Thymus (tissue), 11 donors: ENCODE data around the gene TAAR6. TPM values are rescaled to one million over a fixed set of nuclear protein-coding genes. Genes with fewer than 3 reads are reported as not detected.

ENCODE experiments used
- DNase-seq, 9 donors: peaks; one replicate each; pipeline ENCODE4 v3.0.0-alpha.2; 2013; ENCODE audit warnings: low spot score in 9 of 9, low read depth in 6 of 9, missing footprints in 1 of 9
- H3K27ac ChIP-seq, 2 donors: one replicate each; pipeline ENCODE4 v1.5.1; 2013; ENCODE audit warnings: control low read depth in 1 of 2, low read depth in 1 of 2, low read length in 1 of 2, mild to moderate bottlenecking in 1 of 2, moderate library complexity in 1 of 2
- H3K27me3 ChIP-seq, 2 donors: one replicate each; pipeline ENCODE4 v1.5.1; 2013; ENCODE audit warnings: low read length in 1 of 2; ENCODE audit not compliant: control insufficient read depth in 2 of 2, insufficient read depth in 1 of 2
- H3K36me3 ChIP-seq, 2 donors: one replicate each; pipeline ENCODE4 v1.5.1; 2013; ENCODE audit warnings: low read length in 1 of 2, mild to moderate bottlenecking in 1 of 2, moderate library complexity in 1 of 2; ENCODE audit not compliant: control insufficient read depth in 2 of 2, insufficient read depth in 2 of 2
- H3K4me1 ChIP-seq, 2 donors: one replicate each; pipeline ENCODE4 v1.5.1; 2013; ENCODE audit warnings: low read length in 2 of 2; ENCODE audit not compliant: control insufficient read depth in 2 of 2, insufficient read depth in 2 of 2
- H3K4me3 ChIP-seq, 2 donors: one replicate each; pipeline ENCODE4 v1.5.1; 2013; ENCODE audit warnings: low read length in 2 of 2, control low read depth in 1 of 2, mild to moderate bottlenecking in 1 of 2
- H3K9me3 ChIP-seq, 2 donors: one replicate each; pipeline ENCODE4 v1.5.1; 2013; ENCODE audit warnings: low read length in 1 of 2, mild to moderate bottlenecking in 1 of 2; ENCODE audit not compliant: control insufficient read depth in 2 of 2, insufficient read depth in 1 of 2
- WGBS: extraction: QIAGEN DNeasy Blood & Tissue Kit; methylation state at CpG from one replicate; pipeline ENCODE4 v1.1.7; 2013; 5-methylcytosine and 5-hydroxymethylcytosine counted together
- polyA plus RNA-seq: library from polyadenylated mRNA; stranded (reverse); fragments of 200-250 nt; gene quantifications from one replicate; pipeline ENCODE4 v1.2.3, GENCODE V29; 2013
- total RNA-seq: library from RNA; stranded (reverse); fragments of 120-200 nt; gene quantifications from one replicate; pipeline ENCODE4 v1.2.4, GENCODE V29; 2013
- donor health status: healthy.

TAAR6 gene
- total and polyA plus RNA-seq, 2 donors = not detected

DNA sequence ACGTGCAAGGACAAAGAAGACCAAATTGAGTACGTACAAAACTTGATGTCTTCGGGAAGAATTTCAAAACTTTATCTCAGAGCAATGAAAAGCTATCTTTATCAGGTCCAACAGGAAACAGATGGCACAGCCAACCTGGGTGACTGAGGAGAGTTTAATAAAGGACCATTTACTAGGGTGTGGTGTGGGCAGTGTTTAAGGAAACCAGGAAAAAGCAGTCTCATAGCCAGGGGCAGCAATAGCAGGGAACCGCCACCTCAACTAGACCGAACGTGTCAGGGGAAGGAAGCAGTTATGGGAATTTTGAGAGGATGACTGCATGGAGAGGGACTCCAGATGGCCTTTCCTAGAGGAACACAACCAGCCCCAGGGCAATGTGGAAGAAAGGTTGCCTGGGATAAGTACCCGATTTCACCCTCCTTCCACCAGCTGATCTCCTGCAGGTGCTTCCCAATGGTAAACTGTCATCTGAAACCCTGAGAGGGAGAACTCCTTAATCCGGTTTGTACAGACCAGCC is 34.6 kb downstream of the TAAR6 start:
- Histone ChIP-seq H3K9me3 (peaks cover 0 to 7% of the 10 kb centered on the region in 2 donors), H3K36me3 (no peaks in the 10 kb centered on the region), H3K27ac (no peak overlapping the region), H3K4me3 (no peak overlapping the region), H3K27me3 (no peaks in the 10 kb centered on the region), H3K4me1 (no peaks in the 10 kb centered on the region)
- WGBS = 91% methylated on average over 8 of the region's 8 CpGs
- no peak for DNase-seq

DNA sequence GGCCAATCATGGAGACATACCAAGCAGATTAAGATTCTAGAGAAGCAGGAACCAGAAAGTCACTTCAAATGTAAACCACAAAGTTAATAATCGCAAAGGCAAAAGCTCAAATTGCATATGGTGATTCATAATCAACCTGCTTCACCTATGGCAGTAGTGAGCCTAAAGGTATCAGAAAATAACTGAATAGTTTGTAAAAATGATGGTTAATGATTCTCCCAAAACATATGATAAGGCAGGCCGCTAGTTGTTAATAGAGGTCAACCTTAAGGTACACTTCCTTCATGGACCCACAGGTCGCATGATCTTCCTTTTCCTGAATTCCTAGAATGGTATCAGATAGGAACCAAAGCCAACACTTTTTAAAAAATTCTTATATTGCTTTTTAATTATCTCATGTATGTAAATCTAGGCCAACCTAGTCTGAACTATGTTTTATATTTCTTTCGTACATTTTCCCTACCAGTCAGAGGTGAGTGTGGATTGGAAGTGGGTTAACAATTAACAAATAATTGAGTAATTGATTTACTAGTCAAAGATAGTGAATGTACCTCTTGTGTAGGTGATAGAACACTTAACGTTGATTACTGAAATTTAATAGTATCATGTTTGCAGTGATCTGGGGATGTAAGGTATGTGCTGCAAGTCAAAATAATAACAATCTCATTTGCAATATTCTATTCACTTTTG is 37.6 kb downstream of the TAAR6 start:
- Histone ChIP-seq H3K4me1 (no peaks in the 10 kb centered on the region), H3K9me3 (no peaks in the 10 kb centered on the region), H3K4me3 (no peak overlapping the region), H3K27ac (no peak overlapping the region), H3K36me3 (no peaks in the 10 kb centered on the region), H3K27me3 (no peaks in the 10 kb centered on the region)
- 94% methylated on average over 5 of the region's 5 CpGs for WGBS
- DNase-seq = no peak

DNA sequence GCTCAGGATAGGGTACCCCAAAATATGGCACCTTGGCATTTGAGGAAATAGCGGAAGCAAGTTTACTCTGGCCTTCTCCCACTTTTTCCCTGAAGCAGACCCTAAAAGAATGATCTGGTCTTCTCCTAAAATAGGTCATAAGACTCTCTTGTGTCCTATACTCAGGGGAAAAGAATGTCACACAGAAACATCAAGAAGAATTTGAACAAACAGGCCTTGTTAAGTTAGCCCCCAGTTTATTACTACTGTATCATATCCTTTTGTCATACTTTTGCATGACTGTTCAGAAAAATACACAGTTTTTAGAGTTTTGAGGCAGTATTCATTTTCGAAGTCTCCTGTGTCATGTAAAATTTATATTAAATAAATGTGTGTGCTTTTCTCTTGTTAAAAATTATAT is 41.5 kb downstream of the TAAR6 start:
- Histone ChIP-seq H3K4me3 (no peak overlapping the region), H3K27me3 (no peaks in the 10 kb centered on the region), H3K36me3 (no peaks in the 10 kb centered on the region), H3K4me1 (no peaks in the 10 kb centered on the region), H3K9me3 (no peaks in the 10 kb centered on the region), H3K27ac (no peak overlapping the region)
- DNase-seq = no peak
- 97% methylated on average over 2 of the region's 2 CpGs for WGBS

GRCh38 chr6:132612449-132613108 is 42.5 kb downstream of the TAAR6 start:
- H3K9me3 ChIP-seq = no peaks in the 10 kb centered on the region
- no peaks in the 10 kb centered on the region for H3K4me1 ChIP-seq
- H3K4me3 ChIP-seq = no peak overlapping the region
- DNase-seq = no peak
- no peaks in the 10 kb centered on the region for H3K36me3 ChIP-seq
- no peak overlapping the region for H3K27ac ChIP-seq
- WGBS = 72% methylated on average over 4 of the region's 4 CpGs
- H3K27me3 ChIP-seq = no peaks in the 10 kb centered on the region

DNA sequence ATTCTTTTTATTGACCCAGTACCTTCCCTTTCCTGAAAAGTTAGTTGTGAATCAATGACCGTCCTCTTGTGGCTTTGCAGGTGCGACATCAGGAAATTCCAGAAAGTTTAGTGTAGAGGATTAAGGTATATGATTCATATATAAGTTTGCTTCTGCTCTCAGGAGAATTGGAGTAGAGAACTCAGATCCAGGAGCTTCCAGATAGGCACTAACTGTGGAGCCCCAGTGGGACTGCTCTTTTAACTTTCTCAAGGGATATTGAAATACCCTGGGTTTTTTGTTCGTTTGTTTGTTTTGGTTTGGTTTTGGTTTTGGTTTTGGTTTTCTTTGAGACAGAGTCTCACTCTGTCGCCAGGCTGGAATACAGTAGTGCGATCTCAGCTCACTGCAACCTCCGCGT is 44.4 kb downstream of the TAAR6 start:
- no peak overlapping the region for H3K27ac ChIP-seq
- DNase-seq = no peak

DNA sequence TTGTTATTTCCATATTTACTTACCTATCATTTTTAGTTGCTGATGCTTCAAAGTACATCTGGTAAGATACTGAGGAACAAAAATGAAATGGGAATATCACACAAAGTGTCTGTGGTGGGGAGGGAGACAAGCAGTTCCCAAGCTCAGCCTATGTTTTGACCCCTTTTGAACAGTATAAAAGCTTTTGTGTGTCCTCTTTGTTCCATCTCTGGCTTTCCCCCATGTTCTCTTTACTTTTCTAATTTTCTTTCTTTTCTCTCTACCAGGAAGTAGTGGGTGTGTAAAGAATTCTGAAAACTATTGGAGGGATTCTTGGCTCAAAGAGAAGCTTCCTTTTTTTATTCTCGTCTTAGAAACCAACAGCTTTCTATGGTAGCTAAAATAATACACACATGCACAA is 46.6 kb downstream of the TAAR6 start:
- Histone ChIP-seq H3K4me1 (no peaks in the 10 kb centered on the region), H3K9me3 (no peaks in the 10 kb centered on the region), H3K4me3 (no peak overlapping the region), H3K27ac (no peak overlapping the region), H3K27me3 (no peaks in the 10 kb centered on the region), H3K36me3 (no peaks in the 10 kb centered on the region)
- DNase-seq = no peak
- WGBS = 59% methylated on average over 1 of the region's 1 CpG

More for the DNA sequence above, 44.4 kb downstream of the TAAR6 start:
- Histone ChIP-seq H3K4me3 (no peak overlapping the region), H3K36me3 (no peaks in the 10 kb centered on the region), H3K27me3 (no peaks in the 10 kb centered on the region), H3K4me1 (no peaks in the 10 kb centered on the region), H3K9me3 (no peaks in the 10 kb centered on the region)
- 80% methylated on average over 6 of the region's 7 CpGs for WGBS

Other genes with a start within 250 kb of the TAAR6 start
- gene MOXD1, start 168.8 kb upstream of the TAAR6 start, total RNA-seq = 1.9 TPM
- gene MOXD1, start 168.8 kb upstream of the TAAR6 start, polyA plus RNA-seq = 3.2 TPM
- gene STX7, start 57.2 kb upstream of the TAAR6 start, total RNA-seq = 20.3 TPM
- 13.3 TPM for gene STX7, start 57.2 kb upstream of the TAAR6 start, polyA plus RNA-seq
- not detected for gene TAAR9, start 32.0 kb upstream of the TAAR6 start, total RNA-seq
- not detected for gene TAAR9, start 32.0 kb upstream of the TAAR6 start, polyA plus RNA-seq
- not detected for gene TAAR8, start 17.6 kb upstream of the TAAR6 start, total RNA-seq
- not detected for gene TAAR8, start 17.6 kb upstream of the TAAR6 start, polyA plus RNA-seq
- gene TAAR5, start 19.4 kb downstream of the TAAR6 start, total RNA-seq = not detected
- gene TAAR5, start 19.4 kb downstream of the TAAR6 start, polyA plus RNA-seq = 0.05 TPM
- not detected for gene TAAR2, start 54.0 kb downstream of the TAAR6 start, total RNA-seq
- gene TAAR2, start 54.0 kb downstream of the TAAR6 start, polyA plus RNA-seq = not detected
- 0.05 TPM for gene TAAR1, start 88.9 kb downstream of the TAAR6 start, total RNA-seq
- not detected for gene TAAR1, start 88.9 kb downstream of the TAAR6 start, polyA plus RNA-seq
- gene VNN1, start 143.7 kb downstream of the TAAR6 start, total RNA-seq = 0.33 TPM
- gene VNN1, start 143.7 kb downstream of the TAAR6 start, polyA plus RNA-seq = 2.2 TPM
- gene VNN2, start 187.6 kb downstream of the TAAR6 start, total RNA-seq = 9.6 TPM
- 10.5 TPM for gene VNN2, start 187.6 kb downstream of the TAAR6 start, polyA plus RNA-seq
- 11.2 TPM for gene SLC18B1, start 228.3 kb downstream of the TAAR6 start, total RNA-seq
- gene SLC18B1, start 228.3 kb downstream of the TAAR6 start, polyA plus RNA-seq = 12.4 TPM
- 2,781 TPM for gene RPS12, start 244.2 kb downstream of the TAAR6 start, total RNA-seq
- 3,585 TPM for gene RPS12, start 244.2 kb downstream of the TAAR6 start, polyA plus RNA-seq